Measurements from ENCODE around the gene LAMC1. TPM values are rescaled to one million over a fixed set of nuclear protein-coding genes. Genes with fewer than 3 reads are reported as not detected.

Gene LAMC1
- total RNA-seq, 4 donors from 2014 or later: 58.3 to 124 (median 77.6) TPM

- Histone ChIP-seq H3K4me1 (peaks cover 46% of the 10 kb centered on the region), H3K27ac (peak overlapping the region; percentile 47)
- 90% methylated on average over 2 of the region's 2 CpGs for WGBS
Observed at GRCh38 chr1:183044893-183045649, 21.9 kb downstream of the LAMC1 start.

DNA sequence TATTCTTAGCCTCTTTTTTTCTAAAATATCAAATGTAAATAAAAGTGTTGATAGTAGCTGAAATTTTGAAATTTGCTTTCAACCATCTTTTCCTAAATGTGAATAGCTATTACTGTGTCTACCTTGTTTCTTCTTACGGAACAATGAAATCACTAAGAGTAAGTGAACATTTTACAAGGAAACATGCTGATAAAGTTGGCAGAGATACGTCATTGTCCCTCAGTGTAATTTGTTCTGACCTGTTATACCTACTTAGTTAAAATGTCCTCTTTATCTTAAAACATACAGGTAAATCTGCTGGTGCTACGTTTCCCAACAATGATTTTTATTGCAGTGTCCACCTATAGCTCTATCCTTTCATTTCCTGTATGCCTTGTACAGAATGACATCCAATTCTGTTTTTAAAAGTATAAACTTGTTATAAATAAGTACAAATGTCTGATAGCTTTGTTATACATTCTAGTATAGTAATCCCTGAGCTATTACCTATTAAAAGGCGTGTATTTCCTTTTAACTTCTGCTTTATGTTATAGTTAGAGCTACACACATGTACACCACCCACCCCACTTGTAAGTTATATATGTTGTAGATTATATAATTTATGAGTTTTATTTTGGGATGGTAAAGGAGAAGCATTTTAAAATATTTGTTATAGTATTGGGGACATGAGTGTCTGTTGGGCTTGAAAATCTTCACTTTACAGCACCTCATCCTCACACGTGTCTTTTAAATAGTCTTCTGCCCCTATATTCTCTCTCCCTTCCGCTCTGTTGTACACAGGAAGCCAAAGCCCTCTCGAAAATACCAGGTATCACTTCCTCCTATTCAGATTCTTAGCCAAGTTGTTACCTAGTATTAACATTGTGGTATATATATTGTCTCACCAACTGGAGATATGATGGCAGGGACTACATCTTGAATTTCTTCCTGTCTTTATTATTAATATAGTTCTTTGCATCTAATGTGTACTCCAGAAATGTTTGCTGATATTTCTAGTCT, 25.2 kb downstream of the LAMC1 start:
- no peak for TF ChIP-seq POLR2A (IDR thresholded peaks at IDR 0.05)
- TF ChIP-seq EP300 (IDR thresholded peaks at IDR 0.05): no peak
- no peak for TF ChIP-seq POLR2AphosphoS5 (IDR thresholded peaks at IDR 0.05)
- TF ChIP-seq, protein P1, sequence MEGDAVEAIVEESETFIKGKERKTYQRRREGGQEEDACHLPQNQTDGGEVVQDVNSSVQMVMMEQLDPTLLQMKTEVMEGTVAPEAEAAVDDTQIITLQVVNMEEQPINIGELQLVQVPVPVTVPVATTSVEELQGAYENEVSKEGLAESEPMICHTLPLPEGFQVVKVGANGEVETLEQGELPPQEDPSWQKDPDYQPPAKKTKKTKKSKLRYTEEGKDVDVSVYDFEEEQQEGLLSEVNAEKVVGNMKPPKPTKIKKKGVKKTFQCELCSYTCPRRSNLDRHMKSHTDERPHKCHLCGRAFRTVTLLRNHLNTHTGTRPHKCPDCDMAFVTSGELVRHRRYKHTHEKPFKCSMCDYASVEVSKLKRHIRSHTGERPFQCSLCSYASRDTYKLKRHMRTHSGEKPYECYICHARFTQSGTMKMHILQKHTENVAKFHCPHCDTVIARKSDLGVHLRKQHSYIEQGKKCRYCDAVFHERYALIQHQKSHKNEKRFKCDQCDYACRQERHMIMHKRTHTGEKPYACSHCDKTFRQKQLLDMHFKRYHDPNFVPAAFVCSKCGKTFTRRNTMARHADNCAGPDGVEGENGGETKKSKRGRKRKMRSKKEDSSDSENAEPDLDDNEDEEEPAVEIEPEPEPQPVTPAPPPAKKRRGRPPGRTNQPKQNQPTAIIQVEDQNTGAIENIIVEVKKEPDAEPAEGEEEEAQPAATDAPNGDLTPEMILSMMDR (IDR thresholded peaks at IDR 0.05): no peak
- no peaks in the 10 kb centered on the region for H3K36me3 ChIP-seq
- 75% methylated on average over 7 of the region's 7 CpGs for WGBS
- H3K4me3 ChIP-seq: no peak overlapping the region
- H3K4me1 ChIP-seq: peaks cover 33% of the 10 kb centered on the region
- no peaks in the 10 kb centered on the region for H3K9me3 ChIP-seq
- H3K27ac ChIP-seq: no peak overlapping the region
- DNase-seq (ENCODE audit: low spot score in 2 of 2): no peak
- H3K27me3 ChIP-seq: no peaks in the 10 kb centered on the region

More at GRCh38 chr1:183044893-183045649, 21.9 kb downstream of the LAMC1 start:
- Histone ChIP-seq H3K36me3 (no peaks in the 10 kb centered on the region), H3K27me3 (no peaks in the 10 kb centered on the region), H3K4me3 (no peak overlapping the region), H3K9me3 (no peaks in the 10 kb centered on the region)
- TF ChIP-seq POLR2A (IDR thresholded peaks at IDR 0.05) (no peak), POLR2AphosphoS5 (IDR thresholded peaks at IDR 0.05) (no peak), EP300 (IDR thresholded peaks at IDR 0.05) (no peak)
- TF ChIP-seq, protein P1 (IDR thresholded peaks at IDR 0.05): no peak
- DNase-seq (ENCODE audit: low spot score in 2 of 2): no peak

DNA sequence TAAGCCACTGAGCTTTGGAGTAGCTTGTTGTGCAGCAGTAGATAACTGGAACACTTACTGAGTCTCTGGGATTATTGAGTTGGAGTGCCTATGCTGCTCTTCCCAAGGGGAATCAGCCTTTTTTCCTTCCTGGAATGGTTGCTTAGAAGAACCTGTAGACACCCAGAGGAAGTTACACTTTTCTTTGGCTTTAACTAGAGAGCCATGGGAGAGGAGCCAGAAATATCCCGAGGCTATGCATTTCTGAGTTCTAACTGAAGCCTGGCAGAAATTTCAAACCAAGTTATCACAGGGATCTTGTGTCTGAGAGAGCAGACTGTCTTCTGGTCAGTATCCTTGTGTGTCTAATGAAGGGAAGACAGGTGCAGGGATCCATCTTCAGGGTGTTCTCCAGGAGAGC, 28.3 kb downstream of the LAMC1 start:
- Histone ChIP-seq H3K4me1 (peaks cover 13% of the 10 kb centered on the region), H3K27ac (no peak overlapping the region), H3K9me3 (no peaks in the 10 kb centered on the region), H3K27me3 (no peaks in the 10 kb centered on the region), H3K36me3 (no peaks in the 10 kb centered on the region), H3K4me3 (no peak overlapping the region)
- WGBS: 23% methylated on average over 1 of the region's 1 CpG
- DNase-seq (ENCODE audit: low spot score in 2 of 2): no peak
- TF ChIP-seq POLR2A (IDR thresholded peaks at IDR 0.05): no peak
- no peak for TF ChIP-seq EP300 (IDR thresholded peaks at IDR 0.05)
- TF ChIP-seq, protein P1 (IDR thresholded peaks at IDR 0.05): no peak
- TF ChIP-seq POLR2AphosphoS5 (IDR thresholded peaks at IDR 0.05): no peak

- peaks cover 11% of the 10 kb centered on the region for H3K4me1 ChIP-seq
- no peak overlapping the region for H3K27ac ChIP-seq
- no peaks in the 10 kb centered on the region for H3K9me3 ChIP-seq
- H3K27me3 ChIP-seq: no peaks in the 10 kb centered on the region
- H3K4me3 ChIP-seq: no peak overlapping the region
- WGBS: 82% methylated on average over 5 of the region's 5 CpGs
- no peak for DNase-seq (ENCODE audit: low spot score in 2 of 2)
- H3K36me3 ChIP-seq: no peaks in the 10 kb centered on the region
- TF ChIP-seq POLR2A (IDR thresholded peaks at IDR 0.05) (no peak), EP300 (IDR thresholded peaks at IDR 0.05) (no peak), POLR2AphosphoS5 (IDR thresholded peaks at IDR 0.05) (no peak)
- TF ChIP-seq, protein P1 (IDR thresholded peaks at IDR 0.05): no peak
Observed at GRCh38 chr1:183052861-183053260, 29.6 kb downstream of the LAMC1 start.
